WTC11 (cell line): ENCODE results near the gene ETV6.
"Not testable (repeated sequence)": the region's sequence is repeated elsewhere in the genome, so short reads cannot be mapped to it uniquely, and the experiment has no call there.

ENCODE experiments used
- CTCF ChIP-seq: fragments of 200-600 bp; IDR thresholded peaks from 2 replicates; pipeline ENCODE4 v1.8.0; 2022; ENCODE audit warnings: antibody characterized with exemption
- JUN ChIP-seq: sonication (generic); formaldehyde crosslinking; IDR thresholded peaks from 2 replicates; pipeline ENCODE4 v1.8.0; 2023; ENCODE audit warnings: mild to moderate bottlenecking, missing genetic modification reagents
- OVOL2 ChIP-seq: fragments of 250-450 bp; sonication (Bioruptor Pico); IDR thresholded peaks from 2 replicates; pipeline ENCODE4 v1.9.0; 2021; ENCODE audit warnings: mild to moderate bottlenecking, borderline replicate concordance
- TCF7 ChIP-seq: sonication (generic); formaldehyde crosslinking; IDR thresholded peaks from 2 replicates; pipeline ENCODE4 v1.8.0; 2022; ENCODE audit warnings: mild to moderate bottlenecking, low read depth, missing genetic modification reagents, moderate library complexity
- ZNF121 ChIP-seq: sonication (generic); formaldehyde crosslinking; IDR thresholded peaks from 2 replicates; pipeline ENCODE4 v1.8.0; 2023; ENCODE audit warnings: missing genetic modification reagents
- TF ChIP-seq, protein P1 (sequence below): sonication (generic); formaldehyde crosslinking; IDR thresholded peaks from 2 replicates; pipeline ENCODE4 v1.8.0; 2023; ENCODE audit warnings: missing genetic modification reagents
- TF ChIP-seq, protein P2 (sequence below): sonication (generic); formaldehyde crosslinking; IDR thresholded peaks from 2 replicates; pipeline ENCODE4 v1.8.1; 2023; ENCODE audit warnings: mild to moderate bottlenecking, missing genetic modification reagents, moderate library complexity

- not testable (repeated sequence) for TF ChIP-seq TCF7 (CRISPR knock-in tag); CTCF; ZNF121; JUN (CRISPR knock-in tag); OVOL2 (CRISPR knock-in tag)
- TF ChIP-seq, protein P1, sequence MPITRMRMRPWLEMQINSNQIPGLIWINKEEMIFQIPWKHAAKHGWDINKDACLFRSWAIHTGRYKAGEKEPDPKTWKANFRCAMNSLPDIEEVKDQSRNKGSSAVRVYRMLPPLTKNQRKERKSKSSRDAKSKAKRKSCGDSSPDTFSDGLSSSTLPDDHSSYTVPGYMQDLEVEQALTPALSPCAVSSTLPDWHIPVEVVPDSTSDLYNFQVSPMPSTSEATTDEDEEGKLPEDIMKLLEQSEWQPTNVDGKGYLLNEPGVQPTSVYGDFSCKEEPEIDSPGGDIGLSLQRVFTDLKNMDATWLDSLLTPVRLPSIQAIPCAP, result not testable (repeated sequence)
- TF ChIP-seq, protein P2, sequence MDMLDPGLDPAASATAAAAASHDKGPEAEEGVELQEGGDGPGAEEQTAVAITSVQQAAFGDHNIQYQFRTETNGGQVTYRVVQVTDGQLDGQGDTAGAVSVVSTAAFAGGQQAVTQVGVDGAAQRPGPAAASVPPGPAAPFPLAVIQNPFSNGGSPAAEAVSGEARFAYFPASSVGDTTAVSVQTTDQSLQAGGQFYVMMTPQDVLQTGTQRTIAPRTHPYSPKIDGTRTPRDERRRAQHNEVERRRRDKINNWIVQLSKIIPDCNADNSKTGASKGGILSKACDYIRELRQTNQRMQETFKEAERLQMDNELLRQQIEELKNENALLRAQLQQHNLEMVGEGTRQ, result not testable (repeated sequence)
Measured at GRCh38 chr12:11631881-11632280, 17.6 kb upstream of the ETV6 start.
